Loucy (cell line): ENCODE results near the gene OR2F1.

ENCODE experiments used
- H2AFZ ChIP-seq: fragments of 200-600 bp; sonication (generic); 2 replicates; pipeline ENCODE4 v1.6.0; 2016; ENCODE audit warnings: antibody characterized with exemption, mild to moderate bottlenecking, low read length, moderate library complexity
- H3F3A ChIP-seq: fragments of 200-600 bp; 2 replicates; pipeline ENCODE4 v1.6.0; 2016; ENCODE audit warnings: antibody characterized with exemption, low read depth, mild to moderate bottlenecking
- H3K27me3 ChIP-seq: fragments of 200-600 bp; sonication (generic); 2 replicates; pipeline ENCODE4 v1.6.1; 2014; ENCODE audit warnings: low read length, mild to moderate bottlenecking; ENCODE audit not compliant: insufficient read depth, poor library complexity, severe bottlenecking
- H3K36me3 ChIP-seq: fragments of 200-600 bp; sonication (generic); 2 replicates; pipeline ENCODE4 v1.6.1; 2016; ENCODE audit warnings: low read length; ENCODE audit not compliant: insufficient read depth
- H3K4me1 ChIP-seq: fragments of 200-600 bp; sonication (generic); 2 replicates; pipeline ENCODE4 v1.5.1; 2014; ENCODE audit warnings: low read length, mild to moderate bottlenecking; ENCODE audit not compliant: insufficient read depth, poor library complexity, severe bottlenecking
- H3K4me2 ChIP-seq: fragments of 200-600 bp; sonication (generic); 2 replicates; pipeline ENCODE4 v1.6.0; 2014; ENCODE audit warnings: antibody characterized with exemption, low read length, low read depth, mild to moderate bottlenecking; ENCODE audit not compliant: poor library complexity, severe bottlenecking
- H3K4me3 ChIP-seq: fragments of 200-600 bp; sonication (generic); 2 replicates; pipeline ENCODE4 v1.5.1; 2014; ENCODE audit warnings: low read length, mild to moderate bottlenecking, mixed read lengths; ENCODE audit not compliant: poor library complexity, severe bottlenecking
- H3K79me2 ChIP-seq: fragments of 200-600 bp; sonication (generic); 2 replicates; pipeline ENCODE4 v1.6.1; 2014; ENCODE audit warnings: low read length; ENCODE audit not compliant: insufficient read depth
- H3K9ac ChIP-seq: fragments of 200-600 bp; sonication (generic); 2 replicates; pipeline ENCODE4 v1.6.0; 2014; ENCODE audit warnings: mild to moderate bottlenecking, low read depth, low read length, moderate library complexity; ENCODE audit not compliant: poor library complexity, severe bottlenecking
- H3K9me2 ChIP-seq: fragments of 200-600 bp; sonication (generic); replicated peaks from 2 replicates; pipeline ENCODE4 v1.6.1; 2016; ENCODE audit warnings: low read depth, low read length, mixed read lengths
- H3K9me3 ChIP-seq: fragments of 200-600 bp; sonication (generic); 2 replicates; pipeline ENCODE4 v1.6.1; 2014; ENCODE audit warnings: mild to moderate bottlenecking, antibody characterized with exemption, low read length, low read depth; ENCODE audit not compliant: insufficient read depth
- H4K20me1 ChIP-seq: fragments of 200-600 bp; sonication (generic); 2 replicates; pipeline ENCODE4 v1.6.0; 2014; ENCODE audit warnings: antibody characterized with exemption, low read length, mild to moderate bottlenecking; ENCODE audit not compliant: insufficient read depth, poor library complexity, severe bottlenecking
- EZH2phosphoT487 ChIP-seq: fragments of 200-600 bp; IDR thresholded peaks from 2 replicates; pipeline ENCODE4 v1.6.1; 2018; ENCODE audit warnings: antibody characterized with exemption, mild to moderate bottlenecking, moderate library complexity, borderline replicate concordance
- TF ChIP-seq, protein P1 (sequence below): fragments of 200-600 bp; sonication (generic); conservative IDR thresholded peaks from 2 replicates; pipeline ENCODE4 v1.5.1; 2014; ENCODE audit warnings: mild to moderate bottlenecking, antibody characterized with exemption, low read length

Gene OR2F1

GRCh38 chr7:143979359-143979758 lies 24.7 kb downstream of the OR2F1 start:
- H3K4me1 ChIP-seq = no peaks in the 10 kb centered on the region
- no peaks in the 10 kb centered on the region for H3K36me3 ChIP-seq
- H2AFZ ChIP-seq = no peak overlapping the region
- H3K9me2 ChIP-seq = no peaks in the 10 kb centered on the region
- H3K9ac ChIP-seq = no peak overlapping the region
- H3F3A ChIP-seq = no peaks in the 10 kb centered on the region
- no peak for TF ChIP-seq EZH2phosphoT487
- TF ChIP-seq, protein P1, sequence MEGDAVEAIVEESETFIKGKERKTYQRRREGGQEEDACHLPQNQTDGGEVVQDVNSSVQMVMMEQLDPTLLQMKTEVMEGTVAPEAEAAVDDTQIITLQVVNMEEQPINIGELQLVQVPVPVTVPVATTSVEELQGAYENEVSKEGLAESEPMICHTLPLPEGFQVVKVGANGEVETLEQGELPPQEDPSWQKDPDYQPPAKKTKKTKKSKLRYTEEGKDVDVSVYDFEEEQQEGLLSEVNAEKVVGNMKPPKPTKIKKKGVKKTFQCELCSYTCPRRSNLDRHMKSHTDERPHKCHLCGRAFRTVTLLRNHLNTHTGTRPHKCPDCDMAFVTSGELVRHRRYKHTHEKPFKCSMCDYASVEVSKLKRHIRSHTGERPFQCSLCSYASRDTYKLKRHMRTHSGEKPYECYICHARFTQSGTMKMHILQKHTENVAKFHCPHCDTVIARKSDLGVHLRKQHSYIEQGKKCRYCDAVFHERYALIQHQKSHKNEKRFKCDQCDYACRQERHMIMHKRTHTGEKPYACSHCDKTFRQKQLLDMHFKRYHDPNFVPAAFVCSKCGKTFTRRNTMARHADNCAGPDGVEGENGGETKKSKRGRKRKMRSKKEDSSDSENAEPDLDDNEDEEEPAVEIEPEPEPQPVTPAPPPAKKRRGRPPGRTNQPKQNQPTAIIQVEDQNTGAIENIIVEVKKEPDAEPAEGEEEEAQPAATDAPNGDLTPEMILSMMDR = no peak
- H3K4me3 ChIP-seq = no peak overlapping the region
- H3K9me3 ChIP-seq = no peaks in the 10 kb centered on the region
- H4K20me1 ChIP-seq = no peaks in the 10 kb centered on the region
- H3K4me2 ChIP-seq = no peak overlapping the region
- no peaks in the 10 kb centered on the region for H3K27me3 ChIP-seq
- no peaks in the 10 kb centered on the region for H3K79me2 ChIP-seq

DNA sequence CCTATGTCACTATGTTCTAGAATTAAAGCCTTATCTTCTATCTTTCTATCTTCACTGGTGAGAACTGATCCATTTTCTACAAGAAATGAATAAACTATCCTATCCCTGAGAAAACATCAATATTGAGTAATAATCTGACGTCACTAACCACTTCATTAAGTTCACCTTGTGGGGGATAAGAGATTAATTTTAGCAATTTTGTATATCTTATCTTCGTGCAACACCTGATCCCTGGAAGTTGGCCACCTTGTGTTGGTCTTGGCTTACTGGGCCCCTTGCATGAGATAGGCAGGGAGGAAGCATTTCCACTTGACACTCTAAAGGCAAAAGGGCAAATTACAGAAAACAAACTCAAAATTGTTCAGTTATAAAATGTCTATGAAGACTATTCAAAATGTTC lies 25.4 kb downstream of the OR2F1 start:
- Histone ChIP-seq H3K36me3 (no peaks in the 10 kb centered on the region), H3K9ac (no peak overlapping the region), H3K27me3 (no peaks in the 10 kb centered on the region), H3F3A (no peaks in the 10 kb centered on the region), H3K9me2 (no peaks in the 10 kb centered on the region), H4K20me1 (no peaks in the 10 kb centered on the region), H3K4me3 (no peak overlapping the region), H3K9me3 (no peaks in the 10 kb centered on the region), H3K4me2 (no peak overlapping the region), H2AFZ (no peak overlapping the region), H3K4me1 (no peaks in the 10 kb centered on the region), H3K79me2 (no peaks in the 10 kb centered on the region)
- no peak for TF ChIP-seq EZH2phosphoT487
- TF ChIP-seq, protein P1 = no peak

DNA sequence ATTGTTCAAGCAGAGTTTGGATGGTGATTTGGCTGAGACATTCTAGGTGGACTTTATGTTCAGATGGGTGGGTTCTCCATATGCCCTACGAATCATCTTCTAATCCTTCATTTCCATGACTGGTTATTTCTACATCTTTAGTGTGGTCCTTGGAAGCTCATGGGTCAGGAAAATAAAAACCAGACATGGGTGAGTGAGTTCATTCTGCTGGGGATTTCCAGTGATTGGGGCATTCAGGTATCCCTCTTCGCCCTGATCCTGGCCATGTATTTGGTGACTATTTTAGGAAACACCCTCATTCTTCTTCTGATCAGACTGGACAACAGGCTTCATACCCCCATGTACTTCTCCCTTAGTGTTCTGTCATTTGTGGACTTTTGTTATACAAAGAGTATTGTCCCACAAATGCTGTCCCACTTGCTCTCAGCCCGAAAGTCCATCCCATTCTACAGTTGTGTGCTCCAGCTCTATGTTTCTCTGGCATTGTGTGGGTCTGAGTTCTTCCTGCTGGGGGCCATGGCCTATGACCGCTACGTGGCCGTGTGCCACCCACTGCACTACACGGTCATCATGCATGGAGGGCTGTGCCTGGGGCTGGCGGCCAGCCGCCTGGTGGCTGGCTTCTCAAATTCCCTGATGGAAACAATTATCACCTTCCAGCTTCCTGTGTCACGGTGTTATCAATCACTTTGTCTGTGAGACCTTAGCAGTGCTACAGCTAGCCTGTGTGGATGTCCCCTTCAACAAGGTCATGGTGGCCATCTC lies 26.3 kb downstream of the OR2F1 start:
- H3K4me3 ChIP-seq = no peak overlapping the region
- H3K27me3 ChIP-seq = no peaks in the 10 kb centered on the region
- no peaks in the 10 kb centered on the region for H3K9me2 ChIP-seq
- H3K9ac ChIP-seq = no peak overlapping the region
- no peaks in the 10 kb centered on the region for H3K79me2 ChIP-seq
- no peaks in the 10 kb centered on the region for H4K20me1 ChIP-seq
- H3K4me2 ChIP-seq = no peak overlapping the region
- H2AFZ ChIP-seq = no peak overlapping the region
- no peaks in the 10 kb centered on the region for H3K4me1 ChIP-seq
- TF ChIP-seq EZH2phosphoT487 = no peak
- TF ChIP-seq, protein P1 = no peak
- H3K9me3 ChIP-seq = no peaks in the 10 kb centered on the region
- no peaks in the 10 kb centered on the region for H3F3A ChIP-seq
- H3K36me3 ChIP-seq = no peaks in the 10 kb centered on the region
